Thyroid gland (tissue), 4 donors: ENCODE data around the gene CPA5. TPM values are rescaled to one million over a fixed set of nuclear protein-coding genes. Genes with fewer than 3 reads are reported as not detected.

ENCODE experiments used
- DNase-seq, 2 donors: peaks; one replicate each; pipeline ENCODE4 v3.0.0-alpha.2; 2019
- H3K27ac ChIP-seq, 3 donors: fragments of 200-600 bp; sonication (generic); 1 replicate in 2 of 3; 2 replicates in 1 of 3; pipeline ENCODE4 v1.5.1; 2016 to 2019; ENCODE audit warnings: mild to moderate bottlenecking in 1 of 3, moderate library complexity in 1 of 3
- H3K27me3 ChIP-seq: fragments of 200-600 bp; sonication (generic); one replicate; pipeline ENCODE4 v1.5.1; 2019
- H3K36me3 ChIP-seq, 2 donors: fragments of 200-600 bp; sonication (generic); one replicate each; pipeline ENCODE4 v1.5.1; 2016 to 2019
- H3K4me1 ChIP-seq, 2 donors: fragments of 200-600 bp; sonication (generic); one replicate each; pipeline ENCODE4 v1.5.1; 2017 to 2019
- H3K4me3 ChIP-seq, 3 donors: fragments of 200-600 bp; sonication (generic); replicated peaks in 1 of 3; 1 replicate in 2 of 3; 2 replicates in 1 of 3; pipeline ENCODE4 v1.5.1; 2016; ENCODE audit warnings: mild to moderate bottlenecking in 1 of 3
- H3K9me3 ChIP-seq: fragments of 200-600 bp; sonication (generic); one replicate; pipeline ENCODE4 v1.5.1; 2017
- POLR2A ChIP-seq, 2 donors: fragments of 450-650 bp; IDR thresholded peaks; one replicate each; pipeline ENCODE4 v1.6.1; 2017; ENCODE audit warnings: antibody characterized with exemption in 2 of 2, mild to moderate bottlenecking in 2 of 2, moderate library complexity in 1 of 2
- WGBS, 2 donors: methylation state at CpG; one replicate each; pipeline ENCODE4 v1.1.5; 2017; 5-methylcytosine and 5-hydroxymethylcytosine counted together
- intact Hi-C: fragments of 100-400 bp; cut with DNase I; formaldehyde crosslinking; loops from one replicate; pipeline ENCODE4 v1.15.1; 2023
- total RNA-seq, 4 donors: library from RNA; depleted of rRNA; stranded (reverse); fragments of >200 nt; gene quantifications; one replicate each; pipeline ENCODE4 v1.2.3, GENCODE V29; 2016
- TF ChIP-seq, protein P1 (sequence below), 6 experiments: fragments of 200-600 bp in 3 of 6; fragments of 450-650 bp in 3 of 6; sonication (generic) in 3 of 6; IDR thresholded peaks; one replicate each; pipeline ENCODE4 v1.5.1; 2016 to 2019; ENCODE audit warnings: antibody characterized with exemption in 6 of 6, mild to moderate bottlenecking in 2 of 6, inconsistent platforms in 1 of 6, moderate library complexity in 1 of 6

CPA5 gene
- total RNA-seq, 4 donors from 2014 or later = not detected

- H3K9me3 ChIP-seq = no peaks in the 10 kb centered on the region
- no peaks in the 10 kb centered on the region for H3K36me3 ChIP-seq
- H3K4me1 ChIP-seq = no peaks in the 10 kb centered on the region
- TF ChIP-seq, protein P1, sequence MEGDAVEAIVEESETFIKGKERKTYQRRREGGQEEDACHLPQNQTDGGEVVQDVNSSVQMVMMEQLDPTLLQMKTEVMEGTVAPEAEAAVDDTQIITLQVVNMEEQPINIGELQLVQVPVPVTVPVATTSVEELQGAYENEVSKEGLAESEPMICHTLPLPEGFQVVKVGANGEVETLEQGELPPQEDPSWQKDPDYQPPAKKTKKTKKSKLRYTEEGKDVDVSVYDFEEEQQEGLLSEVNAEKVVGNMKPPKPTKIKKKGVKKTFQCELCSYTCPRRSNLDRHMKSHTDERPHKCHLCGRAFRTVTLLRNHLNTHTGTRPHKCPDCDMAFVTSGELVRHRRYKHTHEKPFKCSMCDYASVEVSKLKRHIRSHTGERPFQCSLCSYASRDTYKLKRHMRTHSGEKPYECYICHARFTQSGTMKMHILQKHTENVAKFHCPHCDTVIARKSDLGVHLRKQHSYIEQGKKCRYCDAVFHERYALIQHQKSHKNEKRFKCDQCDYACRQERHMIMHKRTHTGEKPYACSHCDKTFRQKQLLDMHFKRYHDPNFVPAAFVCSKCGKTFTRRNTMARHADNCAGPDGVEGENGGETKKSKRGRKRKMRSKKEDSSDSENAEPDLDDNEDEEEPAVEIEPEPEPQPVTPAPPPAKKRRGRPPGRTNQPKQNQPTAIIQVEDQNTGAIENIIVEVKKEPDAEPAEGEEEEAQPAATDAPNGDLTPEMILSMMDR (IDR thresholded peaks at IDR 0.05) = no peak
- TF ChIP-seq POLR2A (IDR thresholded peaks at IDR 0.05) = no peak
- H3K27ac ChIP-seq = no peak overlapping the region
- DNase-seq = no peak
- WGBS, 2 donors = 86 to 94% methylated on average over 7 of the region's 7 CpGs
- no peak overlapping the region for H3K4me3 ChIP-seq
- intact Hi-C loops = no loop called here
- H3K27me3 ChIP-seq = no peaks in the 10 kb centered on the region
These were observed 34.4 kb downstream of the CPA5 start for GRCh38 chr7:130379019-130379418.

- no peak for TF ChIP-seq POLR2A (IDR thresholded peaks at IDR 0.05)
- TF ChIP-seq, protein P1 (IDR thresholded peaks at IDR 0.05) = no peak
- H3K4me1 ChIP-seq = no peaks in the 10 kb centered on the region
- no peak overlapping the region for H3K4me3 ChIP-seq
- intact Hi-C loops = no loop called here
- H3K27me3 ChIP-seq = no peaks in the 10 kb centered on the region
- no peak for DNase-seq
- 73 to 85% methylated on average over 5 to 9 of the region's 10 CpGs for WGBS, 2 donors
- H3K9me3 ChIP-seq = no peaks in the 10 kb centered on the region
- no peaks in the 10 kb centered on the region for H3K36me3 ChIP-seq
- no peak overlapping the region for H3K27ac ChIP-seq
These were observed 34.9 kb downstream of the CPA5 start for GRCh38 chr7:130379532-130379920.

- 40 to 50% methylated on average over 14 of the region's 20 CpGs for WGBS, 2 donors
These were observed 35.6 kb downstream of the CPA5 start, which contains the start of gene CPA1 for GRCh38 chr7:130379921-130380860. Gene CPA1, plus strand, starts transcription at chr7:130380494. Its CDS starts 27 bp downstream, at chr7:130380521.

DNA sequence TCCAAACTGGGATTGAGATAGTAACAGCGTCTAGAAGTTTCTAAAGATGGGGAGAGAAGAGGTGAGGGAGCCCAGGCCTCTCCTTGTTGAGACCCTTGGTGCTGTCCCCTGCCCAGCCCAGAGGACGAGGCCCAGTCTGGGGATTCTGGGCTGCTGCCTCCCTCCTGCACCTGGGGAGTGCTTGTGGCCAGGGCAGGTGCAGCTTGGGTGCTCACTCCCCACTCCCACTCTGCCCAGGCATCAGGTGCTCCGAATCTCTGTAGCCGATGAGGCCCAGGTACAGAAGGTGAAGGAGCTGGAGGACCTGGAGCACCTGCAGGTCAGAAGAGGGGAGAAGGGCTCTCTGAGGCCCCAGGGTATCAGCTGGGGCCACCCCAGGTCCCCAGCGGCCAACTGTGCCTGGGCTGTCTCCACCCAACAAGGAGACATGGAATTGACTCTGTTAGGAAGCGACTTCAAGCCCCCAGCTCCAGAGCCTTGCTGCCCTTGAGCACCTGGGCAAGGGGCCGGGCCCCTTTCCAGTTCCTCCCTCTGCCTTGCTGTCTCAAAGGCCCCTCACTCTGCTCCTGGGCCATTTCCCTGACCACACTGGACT, 36.3 kb downstream of the CPA5 start:
- WGBS, 2 donors = 91 to 92% methylated on average over 7 of the region's 7 CpGs
- intact Hi-C loops = no loop called here
- TF ChIP-seq, protein P1 (IDR thresholded peaks at IDR 0.05) = no peak
- H3K36me3 ChIP-seq = no peaks in the 10 kb centered on the region
- H3K4me3 ChIP-seq = no peak overlapping the region
- no peak overlapping the region for H3K27ac ChIP-seq
- no peaks in the 10 kb centered on the region for H3K4me1 ChIP-seq
- no peaks in the 10 kb centered on the region for H3K9me3 ChIP-seq
- H3K27me3 ChIP-seq = no peaks in the 10 kb centered on the region
- DNase-seq = no peak

More at GRCh38 chr7:130379921-130380860, 35.6 kb downstream of the CPA5 start, which contains the start of gene CPA1:
- H3K4me3 ChIP-seq = no peak within 1 kb of the TSS
- H3K27ac ChIP-seq = no peak within 1 kb of the TSS
- H3K9me3 ChIP-seq = no peaks in the 10 kb centered on the region
- no peaks in the 10 kb centered on the region for H3K27me3 ChIP-seq
- no peak for DNase-seq
- intact Hi-C loops = no loop called here
- H3K4me1 ChIP-seq = no peaks in the 10 kb centered on the region
- TF ChIP-seq, protein P1 (IDR thresholded peaks at IDR 0.05) = no peak
- no peak for TF ChIP-seq POLR2A (IDR thresholded peaks at IDR 0.05)
- H3K36me3 ChIP-seq = no peaks in the 10 kb centered on the region
